KOPT-K1 (cell line): ENCODE measurements around the gene GLYATL3.

ENCODE experiments used
- H3K27ac ChIP-seq: fragments of 200-600 bp; sonication (generic); 2 replicates; pipeline ENCODE4 v1.5.1; 2016; ENCODE audit warnings: antibody characterized with exemption, mild to moderate bottlenecking, low read depth, low read length; ENCODE audit not compliant: poor library complexity, severe bottlenecking
- H3K36me3 ChIP-seq: fragments of 200-600 bp; sonication (generic); 2 replicates; pipeline ENCODE4 v1.5.1; 2017; ENCODE audit warnings: antibody characterized with exemption, mild to moderate bottlenecking, low read length, moderate library complexity; ENCODE audit not compliant: insufficient read depth
- H3K9me3 ChIP-seq: fragments of 200-600 bp; sonication (generic); 2 replicates; pipeline ENCODE4 v1.5.1; 2017; ENCODE audit warnings: antibody characterized with exemption, low read length, mild to moderate bottlenecking; ENCODE audit not compliant: insufficient read depth, poor library complexity, severe bottlenecking

Gene GLYATL3

GRCh38 chr6:49550492-49551077, 50.9 kb downstream of the GLYATL3 start, which contains the start of gene C6orf141:
Gene C6orf141, plus strand, starts transcription at chr6:49550668. Its CDS starts 125 bp downstream, at chr6:49550793.
- H3K9me3 ChIP-seq: peaks cover 5% of the 10 kb centered on the region

GRCh38 chr6:49551078-49551865, 51.5 kb downstream of the GLYATL3 start:
- no peak overlapping the region for H3K27ac ChIP-seq

More at GRCh38 chr6:49550492-49551077, 50.9 kb downstream of the GLYATL3 start, which contains the start of gene C6orf141:
- Histone ChIP-seq H3K27ac (no peak within 1 kb of the TSS), H3K36me3 (no peaks in the 10 kb centered on the region)

GRCh38 chr6:49551866-49552129, 52.1 kb downstream of the GLYATL3 start:
- Histone ChIP-seq H3K27ac (no peak overlapping the region), H3K9me3 (peaks cover 5% of the 10 kb centered on the region), H3K36me3 (no peaks in the 10 kb centered on the region)

More at GRCh38 chr6:49551078-49551865, 51.5 kb downstream of the GLYATL3 start:
- Histone ChIP-seq H3K9me3 (peaks cover 5% of the 10 kb centered on the region), H3K36me3 (no peaks in the 10 kb centered on the region)

GRCh38 chr6:49552596-49552995, 52.9 kb downstream of the GLYATL3 start:
- no peaks in the 10 kb centered on the region for H3K36me3 ChIP-seq
- H3K27ac ChIP-seq: no peak overlapping the region
- peaks cover 5% of the 10 kb centered on the region for H3K9me3 ChIP-seq

- Histone ChIP-seq H3K27ac (no peak overlapping the region), H3K9me3 (peaks cover 5% of the 10 kb centered on the region), H3K36me3 (no peaks in the 10 kb centered on the region)
These were observed 53.7 kb downstream of the GLYATL3 start for GRCh38 chr6:49553384-49553783.

GRCh38 chr6:49555951-49556350, 56.2 kb downstream of the GLYATL3 start:
- H3K27ac ChIP-seq: no peak overlapping the region

GRCh38 chr6:49556429-49556837, 56.7 kb downstream of the GLYATL3 start:
- H3K27ac ChIP-seq: no peak overlapping the region
- H3K36me3 ChIP-seq: no peaks in the 10 kb centered on the region
- no peaks in the 10 kb centered on the region for H3K9me3 ChIP-seq

More at GRCh38 chr6:49555951-49556350, 56.2 kb downstream of the GLYATL3 start:
- Histone ChIP-seq H3K36me3 (no peaks in the 10 kb centered on the region), H3K9me3 (no peaks in the 10 kb centered on the region)

- no peaks in the 10 kb centered on the region for H3K9me3 ChIP-seq
- H3K36me3 ChIP-seq: no peaks in the 10 kb centered on the region
- no peak overlapping the region for H3K27ac ChIP-seq
These were observed 57.5 kb downstream of the GLYATL3 start for GRCh38 chr6:49557177-49557576.

- no peaks in the 10 kb centered on the region for H3K9me3 ChIP-seq
- H3K27ac ChIP-seq: no peak overlapping the region
- no peaks in the 10 kb centered on the region for H3K36me3 ChIP-seq
These were observed 58.5 kb downstream of the GLYATL3 start for GRCh38 chr6:49558238-49558637.

- Histone ChIP-seq H3K27ac (no peak overlapping the region), H3K9me3 (no peaks in the 10 kb centered on the region), H3K36me3 (no peaks in the 10 kb centered on the region)
These were observed 63.5 kb downstream of the GLYATL3 start for GRCh38 chr6:49563006-49563886.

GRCh38 chr6:49564552-49564951, 64.8 kb downstream of the GLYATL3 start:
- H3K9me3 ChIP-seq: no peaks in the 10 kb centered on the region
- H3K36me3 ChIP-seq: no peaks in the 10 kb centered on the region
- no peak overlapping the region for H3K27ac ChIP-seq

GRCh38 chr6:49565261-49565660, 65.5 kb downstream of the GLYATL3 start:
- no peak overlapping the region for H3K27ac ChIP-seq
- no peaks in the 10 kb centered on the region for H3K36me3 ChIP-seq
- no peaks in the 10 kb centered on the region for H3K9me3 ChIP-seq

- Histone ChIP-seq H3K27ac (no peak overlapping the region), H3K36me3 (no peaks in the 10 kb centered on the region), H3K9me3 (no peaks in the 10 kb centered on the region)
These were observed 66.1 kb downstream of the GLYATL3 start for GRCh38 chr6:49565855-49566254.

GRCh38 chr6:49570474-49571079, 70.9 kb downstream of the GLYATL3 start:
- no peaks in the 10 kb centered on the region for H3K9me3 ChIP-seq
- no peaks in the 10 kb centered on the region for H3K36me3 ChIP-seq
- no peak overlapping the region for H3K27ac ChIP-seq

GRCh38 chr6:49576618-49577017, 76.9 kb downstream of the GLYATL3 start:
- Histone ChIP-seq H3K9me3 (no peaks in the 10 kb centered on the region), H3K27ac (no peak overlapping the region), H3K36me3 (no peaks in the 10 kb centered on the region)
